Measurements from ENCODE around the gene BBS1.

- no peak for TF ChIP-seq CTCF (IDR thresholded peaks at IDR 0.05 in 8 of 11, conservative IDR thresholded peaks at IDR 0.05 in 3 of 11)
- TF ChIP-seq POLR2A (IDR thresholded peaks at IDR 0.05) = no peak
- no peak for TF ChIP-seq POLR2AphosphoS5 (IDR thresholded peaks at IDR 0.05)
Measured at GRCh38 chr11:66563832-66564231, 53.4 kb downstream of the BBS1 start.
